ENCODE measurements around the gene PLPP6. TPM values are rescaled to one million over a fixed set of nuclear protein-coding genes. Genes with fewer than 3 reads are reported as not detected.
A peak's percentile ranks its signal among the peaks of the same experiment; 100 is the strongest.
"Not testable (repeated sequence)": the region's sequence is repeated elsewhere in the genome, so short reads cannot be mapped to it uniquely, and the experiment has no call there.

Gene PLPP6
- total RNA-seq, 1 donor from 2014 or later = 19.2 TPM

- intact Hi-C loops (cut with DNase I) = no loop called here
Measured at GRCh38 chr9:4656621-4657020, 5.5 kb upstream of the PLPP6 start.

GRCh38 chr9:4657426-4658159 is 4.5 kb upstream of the PLPP6 start:
- no peak for TF ChIP-seq CTCF (IDR thresholded peaks at IDR 0.05)
- peaks cover 0 to 4% of the 10 kb centered on the region in 2 donors for H3K36me3 ChIP-seq
- H3K27ac ChIP-seq = no peak overlapping the region
- DNase-seq (ENCODE audit: low spot score in 2 of 2) = no peak
- no peak overlapping the region for H3K4me3 ChIP-seq
- no peaks in the 10 kb centered on the region for H3K9me3 ChIP-seq
- peaks cover 0 to 3% of the 10 kb centered on the region in 2 donors for H3K4me1 ChIP-seq
- H3K27me3 ChIP-seq = no peaks in the 10 kb centered on the region
- intact Hi-C loops (cut with DNase I) = no loop called here

More at GRCh38 chr9:4656621-4657020, 5.5 kb upstream of the PLPP6 start:
- no peaks in the 10 kb centered on the region for H3K9me3 ChIP-seq
- DNase-seq (ENCODE audit: low spot score in 2 of 2) = no peak
- no peak overlapping the region for H3K4me3 ChIP-seq
- TF ChIP-seq CTCF (IDR thresholded peaks at IDR 0.05) = no peak
- peaks cover 0 to 1% of the 10 kb centered on the region in 2 donors for H3K4me1 ChIP-seq
- H3K27ac ChIP-seq = no peak overlapping the region
- H3K36me3 ChIP-seq = peaks cover 0 to 4% of the 10 kb centered on the region in 2 donors
- H3K27me3 ChIP-seq = no peaks in the 10 kb centered on the region

GRCh38 chr9:4660665-4661064 is 1.4 kb upstream of the PLPP6 start:
- intact Hi-C loops (cut with DNase I) = loop anchor here (5.0 to 10.0 kb wide), 4 partner anchors 327 to 1354 kb away; partner anchors contain the start of genes GLIS3, JAK2, PLGRKT and RANBP6
- H3K27me3 ChIP-seq; H3K4me3 ChIP-seq; H3K27ac ChIP-seq; H3K36me3 ChIP-seq; H3K9me3 ChIP-seq; DNase-seq (ENCODE audit: low spot score in 2 of 2): not testable (repeated sequence)
- H3K4me1 ChIP-seq = peaks cover 7 to 16% of the 10 kb centered on the region in 2 donors

GRCh38 chr9:4661165-4661564 is 929 bp upstream of the PLPP6 start:
- TF ChIP-seq CTCF (IDR thresholded peaks at IDR 0.05) = no peak
- Histone ChIP-seq H3K27me3 (no peaks in the 10 kb centered on the region), H3K36me3 (no peaks in the 10 kb centered on the region), H3K4me1 (peaks cover 7 to 16% of the 10 kb centered on the region in 2 donors), H3K27ac (peak overlapping the region in 1 of 2 donors; percentile 87), H3K4me3 (peak overlapping the region; percentile 66 to 86), H3K9me3 (no peaks in the 10 kb centered on the region)
- intact Hi-C loops (cut with DNase I) = loop anchor here (5.0 to 10.0 kb wide), 4 partner anchors 326 to 1354 kb away; partner anchors contain the start of genes GLIS3, JAK2, PLGRKT and RANBP6
- DNase-seq (ENCODE audit: low spot score in 2 of 2) = no peak

GRCh38 chr9:4661611-4662010 is 483 bp upstream of the PLPP6 start:
- Histone ChIP-seq H3K27ac (peak overlapping the region; percentile 82 to 87), H3K4me3 (peak overlapping the region; percentile 66 to 86), H3K27me3 (no peaks in the 10 kb centered on the region), H3K36me3 (no peaks in the 10 kb centered on the region), H3K9me3 (no peaks in the 10 kb centered on the region), H3K4me1 (peaks cover 7 to 16% of the 10 kb centered on the region in 2 donors)
- TF ChIP-seq CTCF (IDR thresholded peaks at IDR 0.05) = no peak
- DNase-seq (ENCODE audit: low spot score in 2 of 2) = no peak
- intact Hi-C loops (cut with DNase I) = loop anchor here (1.0 to 10.0 kb wide), 6 partner anchors 18 to 1353 kb away; partner anchors contain the start of genes AK3, CDC37L1, GLIS3 and JAK2
